Measurements from ENCODE around the gene RHOBTB3.

Gene RHOBTB3

DNA sequence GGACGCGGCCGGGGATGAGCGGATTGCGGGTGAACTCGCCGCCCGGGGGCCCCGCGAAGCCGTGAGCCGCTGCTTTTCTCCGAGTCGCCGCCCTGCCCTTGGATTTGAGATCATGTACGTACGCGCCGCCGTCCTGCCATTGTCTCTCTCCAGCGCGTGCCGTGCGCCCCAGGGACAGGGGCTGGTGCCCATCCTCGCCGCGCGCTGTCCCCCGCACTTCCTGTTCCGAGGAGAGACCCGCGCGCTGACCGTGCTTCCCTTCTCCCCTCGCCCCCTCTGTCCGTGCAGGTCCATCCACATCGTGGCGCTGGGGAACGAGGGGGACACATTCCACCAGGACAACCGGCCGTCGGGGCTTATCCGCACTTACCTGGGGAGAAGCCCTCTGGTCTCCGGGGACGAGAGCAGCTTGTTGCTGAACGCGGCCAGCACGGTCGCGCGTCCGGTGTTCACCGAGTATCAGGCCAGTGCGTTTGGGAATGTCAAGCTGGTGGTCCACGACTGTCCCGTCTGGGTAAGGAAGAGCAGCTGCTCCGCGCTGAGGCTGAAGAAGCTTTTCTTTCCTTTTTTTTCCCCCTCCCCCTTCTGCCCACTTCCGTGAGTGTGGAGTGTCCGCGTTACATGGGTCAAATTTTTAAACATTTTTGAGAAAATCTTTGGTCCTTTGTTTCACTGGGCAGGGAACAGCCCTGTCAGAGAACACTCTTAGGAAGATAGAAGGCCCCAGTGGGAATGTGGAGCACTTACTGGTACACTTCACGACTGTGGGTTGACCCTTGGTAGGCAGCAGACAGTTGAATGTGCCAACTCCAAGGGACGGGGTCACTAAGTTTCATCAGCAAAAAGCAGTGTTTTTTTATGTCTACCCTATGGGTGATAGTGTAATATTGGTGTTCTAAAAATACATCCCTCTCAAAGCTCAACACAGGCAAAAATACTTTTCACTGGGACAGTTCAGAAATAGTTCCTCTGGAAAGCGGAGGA is 727 bp downstream of the RHOBTB3 start:
- DNase-seq (ENCODE audit: low read depth): peak; percentile 4

DNA sequence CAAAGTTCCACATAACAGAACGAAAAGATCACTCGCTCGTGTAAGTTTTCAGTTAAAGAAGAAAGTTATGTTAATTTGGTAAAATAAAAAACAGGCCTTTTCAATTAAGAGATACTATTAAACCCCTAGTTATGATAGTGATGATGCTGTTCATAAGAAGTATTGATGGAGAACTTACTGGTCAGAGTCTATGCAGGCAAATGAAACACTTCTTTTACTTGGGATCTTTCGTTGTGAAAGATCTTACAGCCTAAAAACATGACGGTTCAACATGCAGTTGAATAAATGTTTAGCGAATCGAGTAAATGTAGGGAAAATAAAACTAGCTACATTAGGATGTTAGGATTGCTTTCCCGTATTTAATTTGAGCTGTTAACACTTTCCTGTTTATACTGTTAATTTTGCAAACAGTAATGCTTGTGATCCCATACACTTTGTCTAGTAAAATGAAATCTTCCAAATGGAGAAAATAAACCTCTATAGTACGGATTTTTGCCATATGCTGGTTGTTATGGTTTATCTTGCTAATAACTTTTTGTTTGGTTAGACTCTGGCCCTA is 2.0 kb downstream of the RHOBTB3 start:
- DNase-seq (ENCODE audit: low read depth): no peak

DNA sequence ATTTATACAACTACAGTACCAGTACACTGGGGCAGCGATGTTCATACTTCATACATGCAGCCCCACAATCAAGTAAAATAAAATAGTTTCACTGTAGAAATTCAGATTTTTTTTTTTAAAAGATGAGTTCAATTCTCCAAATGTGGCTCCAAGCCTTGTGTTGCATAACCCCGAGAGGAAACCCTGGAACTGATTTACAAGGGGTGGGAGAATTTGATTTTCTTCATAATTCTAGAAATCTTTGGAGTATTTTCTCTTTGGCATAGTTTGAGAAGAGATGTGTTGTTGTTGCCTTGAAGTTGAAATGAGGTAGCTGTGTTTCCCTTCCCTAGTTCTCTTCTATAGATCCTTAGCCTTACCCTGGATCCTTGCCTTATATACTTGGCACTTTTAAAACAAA is 3.1 kb downstream of the RHOBTB3 start:
- no peak for DNase-seq (ENCODE audit: low read depth)

DNA sequence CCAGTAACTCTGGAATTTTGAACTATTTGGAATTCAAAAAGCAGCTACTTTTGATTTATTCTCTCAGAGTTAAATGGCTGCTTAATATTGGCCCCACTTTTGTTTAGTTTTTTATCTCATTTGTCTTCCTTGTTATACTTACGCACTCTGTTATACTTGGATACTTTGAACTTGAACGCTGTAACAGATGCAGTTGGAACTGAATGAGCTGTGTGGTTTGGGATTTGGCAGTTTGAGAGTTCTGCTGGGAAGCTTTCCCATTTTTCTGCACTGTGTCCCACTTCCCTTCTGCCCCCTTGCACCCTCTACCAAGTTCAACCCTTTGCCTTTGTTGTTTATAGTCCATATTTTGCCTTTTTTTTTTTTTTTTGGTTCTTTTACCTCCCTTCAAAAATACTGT is 3.8 kb downstream of the RHOBTB3 start:
- no peak for DNase-seq (ENCODE audit: low read depth)

DNA sequence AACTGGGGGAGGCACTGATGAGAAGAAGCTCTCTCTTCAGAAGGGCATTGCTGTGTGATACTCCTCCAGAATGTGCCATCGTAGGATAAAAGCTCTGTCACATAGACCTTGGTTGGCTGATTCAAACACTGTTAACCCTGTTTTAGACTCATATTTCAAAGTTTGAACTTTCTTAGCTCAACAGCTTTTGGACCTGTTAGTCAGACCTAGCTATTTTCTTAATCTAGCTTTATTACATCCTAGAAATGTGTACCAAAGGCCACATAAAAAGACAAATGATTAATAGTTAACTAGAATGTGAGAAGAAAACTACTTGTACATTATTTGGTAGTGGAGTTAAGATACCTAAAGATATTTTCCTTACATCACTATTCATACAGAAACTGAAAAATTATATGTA is 4.3 kb downstream of the RHOBTB3 start:
- no peak for DNase-seq (ENCODE audit: low read depth)

DNA sequence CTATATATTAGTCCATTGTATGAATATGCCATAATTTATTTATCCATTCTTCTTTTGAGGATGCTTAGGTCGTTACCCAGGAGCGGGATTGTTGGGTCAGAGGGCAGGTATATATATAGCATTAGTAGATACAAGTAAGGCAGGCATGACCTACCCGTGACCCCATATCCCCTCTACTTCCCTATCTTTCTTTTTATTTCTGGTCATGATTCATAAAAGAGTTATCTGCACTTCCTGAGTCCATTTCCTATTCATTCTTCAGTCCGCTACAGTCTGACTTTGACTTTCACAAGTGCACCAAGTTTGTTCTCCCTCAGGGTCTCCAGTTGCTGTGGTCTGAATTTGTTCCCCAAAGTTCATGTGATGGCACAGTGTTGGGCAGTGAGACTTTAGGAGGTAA is 6.9 kb downstream of the RHOBTB3 start:
- DNase-seq (ENCODE audit: low read depth): no peak

DNA sequence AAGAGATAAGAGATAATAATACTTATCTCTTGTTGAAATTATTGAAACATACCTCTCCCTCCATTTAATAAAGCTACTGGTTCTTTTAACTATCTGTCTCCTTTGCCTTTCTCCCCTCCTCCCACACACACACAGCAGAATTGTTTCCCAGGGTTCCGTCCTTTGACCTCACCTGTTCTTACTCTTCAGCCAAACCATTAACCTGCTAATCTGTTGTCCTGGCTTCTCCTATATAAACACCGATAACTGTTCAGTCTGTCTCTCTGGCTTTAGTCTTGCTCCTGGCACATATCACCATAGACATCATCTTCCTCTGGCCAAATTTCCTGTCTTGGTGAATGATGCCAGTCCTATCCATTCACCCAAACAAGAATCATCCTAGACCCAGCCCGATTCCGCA is 7.7 kb downstream of the RHOBTB3 start:
- no peak for DNase-seq (ENCODE audit: low read depth)

DNA sequence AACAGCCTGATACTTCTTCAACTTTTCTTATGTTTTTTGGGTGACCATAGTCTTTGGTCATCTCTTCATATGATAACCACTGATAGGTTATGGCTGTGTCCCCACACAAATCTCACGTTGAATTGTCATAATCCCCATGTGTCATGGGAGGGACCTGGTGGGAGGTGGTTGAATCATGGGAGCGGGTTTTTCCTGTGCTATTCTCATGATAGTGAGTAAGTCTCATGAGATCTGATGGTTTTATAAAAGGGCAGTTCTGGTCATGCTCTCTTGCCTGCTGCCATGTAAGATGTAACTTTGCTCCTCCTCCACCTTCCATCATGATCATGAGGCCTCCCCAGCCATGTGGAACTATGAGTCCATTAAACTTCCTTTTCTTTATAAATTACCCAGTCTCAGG is 8.7 kb downstream of the RHOBTB3 start:
- DNase-seq (ENCODE audit: low read depth): no peak

DNA sequence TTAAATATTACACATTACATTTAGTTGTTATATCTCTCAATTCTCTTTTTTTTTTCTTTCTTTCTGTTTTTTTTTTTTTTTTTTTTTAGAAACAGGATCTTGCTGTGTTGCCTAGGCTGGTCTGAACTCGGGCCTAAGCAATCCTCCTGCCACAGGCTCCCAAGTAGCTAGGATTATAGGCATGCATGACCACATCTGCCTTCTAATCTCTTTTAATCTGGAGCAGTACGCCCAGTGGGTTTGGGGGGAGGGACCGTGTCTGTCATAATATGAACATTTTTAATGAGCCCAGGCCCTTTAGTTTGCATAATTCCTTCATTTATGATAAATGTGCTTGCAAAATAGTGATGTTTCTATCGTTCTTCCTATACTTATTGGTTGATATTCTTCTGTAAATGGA is 10.3 kb downstream of the RHOBTB3 start:
- DNase-seq (ENCODE audit: low read depth): no peak

DNA sequence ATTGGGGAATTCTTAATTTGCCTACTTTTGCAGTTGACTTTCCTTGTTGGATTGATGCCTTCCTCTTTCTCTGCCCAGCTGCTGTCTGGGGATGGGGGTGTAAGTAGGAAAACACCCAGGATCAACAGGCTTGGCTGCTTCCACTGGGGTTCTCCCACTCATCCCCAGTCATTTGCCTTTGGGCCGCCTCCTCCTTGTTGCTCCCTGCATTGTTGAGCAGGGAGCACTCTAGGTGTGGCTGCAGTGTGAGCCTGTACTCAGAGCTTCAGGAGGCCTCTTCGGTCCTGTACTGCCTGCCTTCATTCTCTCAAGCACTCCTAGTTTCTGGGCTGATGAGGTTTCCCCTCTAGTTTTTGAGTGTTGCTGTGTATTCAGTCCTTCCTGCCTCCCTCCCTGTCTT is 12.1 kb downstream of the RHOBTB3 start:
- DNase-seq (ENCODE audit: low read depth): no peak

DNA sequence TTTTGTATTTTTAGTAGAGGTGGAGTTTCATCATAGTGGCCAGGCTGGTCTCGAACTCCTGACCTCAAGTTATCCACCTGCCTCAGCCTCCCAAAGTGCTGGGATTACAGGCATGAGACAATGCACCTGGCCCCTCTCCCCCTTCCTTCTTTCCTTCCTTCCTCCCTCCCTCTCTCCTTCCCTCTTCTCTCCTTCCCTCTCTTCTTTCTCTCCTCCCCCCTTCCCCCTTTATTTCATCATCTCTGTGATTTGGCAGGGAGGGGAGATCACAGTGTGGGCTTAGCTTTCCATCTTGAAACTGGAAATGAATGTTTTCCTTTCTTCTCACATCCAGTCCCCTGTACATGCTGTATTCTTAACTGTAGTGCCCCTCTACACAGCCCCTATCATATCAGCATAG is 12.7 kb downstream of the RHOBTB3 start:
- DNase-seq (ENCODE audit: low read depth): no peak

DNA sequence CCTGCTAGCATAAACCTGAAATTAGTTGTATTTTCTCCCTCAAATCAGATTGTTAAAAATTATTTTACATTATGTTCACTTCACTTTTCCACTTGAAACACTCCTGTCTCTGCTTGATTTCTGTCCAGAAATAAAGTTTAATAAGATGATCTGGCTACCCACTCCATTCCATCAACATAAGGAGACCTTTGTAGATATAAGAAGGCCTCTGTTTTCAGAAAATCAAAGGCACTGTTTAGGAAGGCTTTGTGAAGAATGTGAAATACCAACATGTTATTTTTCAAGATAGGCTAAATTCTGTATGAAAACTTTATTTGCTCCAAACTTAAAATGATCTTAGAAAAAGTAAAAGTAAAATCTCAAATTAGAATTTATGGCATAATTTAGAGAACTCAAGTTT is 15.1 kb downstream of the RHOBTB3 start:
- DNase-seq (ENCODE audit: low read depth): no peak

DNA sequence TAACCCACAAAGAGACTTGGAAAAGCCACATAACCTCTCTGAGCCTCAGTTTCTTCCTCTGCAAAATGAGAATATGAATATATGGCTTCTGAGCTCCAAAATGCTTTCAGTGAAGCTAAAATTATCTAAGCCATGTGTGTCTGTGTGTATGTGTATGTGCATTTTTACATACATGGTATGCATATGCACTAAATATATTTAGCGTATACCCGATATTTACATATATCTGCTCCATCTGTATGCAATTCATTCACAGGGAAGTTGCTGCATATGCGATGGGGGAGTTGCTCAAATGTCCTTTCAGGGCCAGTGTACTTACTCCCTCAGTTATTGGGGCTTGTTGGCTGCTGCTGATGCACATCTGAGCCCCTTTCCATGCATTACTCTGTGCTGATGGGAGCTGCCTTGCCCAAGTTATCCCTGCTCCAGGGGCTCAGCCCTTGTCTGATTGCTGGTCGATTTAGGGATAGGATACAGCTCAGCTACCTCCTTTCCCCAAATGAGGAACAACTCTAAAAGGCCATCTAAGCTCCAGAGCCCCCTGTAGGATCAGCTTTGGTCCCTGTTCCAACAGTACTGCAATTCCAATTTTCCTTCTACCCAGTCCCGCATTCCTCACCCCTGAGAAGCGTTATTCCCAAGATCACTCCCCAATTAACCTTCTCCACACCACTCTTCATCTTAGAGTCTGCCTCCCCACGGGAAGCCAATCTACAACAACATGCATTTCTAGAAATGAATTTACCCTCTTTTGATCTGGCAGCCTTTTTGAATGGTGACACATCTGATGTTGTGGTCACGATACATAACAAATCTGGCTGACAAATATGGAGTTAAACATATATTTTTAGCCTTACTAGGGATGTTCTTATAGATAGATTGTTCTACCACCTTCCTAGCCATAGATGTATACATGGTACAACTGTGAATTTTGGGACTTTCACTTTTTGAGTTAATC is 15.9 kb downstream of the RHOBTB3 start:
- DNase-seq (ENCODE audit: low read depth): no peak

DNA sequence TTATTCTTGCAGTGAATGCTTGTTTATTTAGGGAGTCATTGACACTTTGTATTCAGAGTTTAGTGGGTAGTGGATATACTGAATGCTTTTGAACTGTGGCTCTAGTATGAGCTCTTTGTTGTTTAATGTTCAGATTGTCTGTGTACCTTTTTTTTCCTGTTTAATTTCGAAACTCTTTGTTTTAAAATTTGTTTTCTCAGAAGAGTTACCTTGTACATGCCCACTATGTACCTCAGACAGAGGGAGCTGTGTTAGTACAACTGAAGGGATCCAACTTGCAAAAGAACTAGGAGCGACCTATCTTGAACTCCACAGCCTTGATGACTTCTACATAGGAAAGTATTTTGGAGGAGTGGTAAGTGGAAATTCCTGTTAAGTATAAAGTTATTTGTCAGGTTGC is 17.0 kb downstream of the RHOBTB3 start:
- no peak for DNase-seq (ENCODE audit: low read depth)

DNA sequence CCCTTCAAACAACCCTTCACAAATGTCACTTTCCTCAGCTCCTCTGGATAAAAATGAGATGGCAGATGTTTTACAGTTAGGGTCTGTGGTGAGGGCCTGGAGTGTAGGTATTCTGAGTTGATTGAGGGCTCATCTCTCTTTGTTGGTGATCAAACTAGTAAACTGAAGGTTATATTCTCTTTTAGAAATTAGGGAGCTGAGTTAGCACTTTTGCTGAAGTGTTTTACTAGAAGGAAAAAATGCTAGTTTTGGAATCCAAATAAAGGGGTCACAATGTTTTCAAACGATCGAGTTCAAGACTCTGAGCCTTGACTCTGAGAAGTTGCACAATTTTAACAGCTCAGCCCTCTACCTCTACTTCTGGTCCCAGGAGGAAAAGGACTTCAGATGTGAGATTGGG is 23.4 kb downstream of the RHOBTB3 start:
- DNase-seq (ENCODE audit: low read depth): no peak

DNA sequence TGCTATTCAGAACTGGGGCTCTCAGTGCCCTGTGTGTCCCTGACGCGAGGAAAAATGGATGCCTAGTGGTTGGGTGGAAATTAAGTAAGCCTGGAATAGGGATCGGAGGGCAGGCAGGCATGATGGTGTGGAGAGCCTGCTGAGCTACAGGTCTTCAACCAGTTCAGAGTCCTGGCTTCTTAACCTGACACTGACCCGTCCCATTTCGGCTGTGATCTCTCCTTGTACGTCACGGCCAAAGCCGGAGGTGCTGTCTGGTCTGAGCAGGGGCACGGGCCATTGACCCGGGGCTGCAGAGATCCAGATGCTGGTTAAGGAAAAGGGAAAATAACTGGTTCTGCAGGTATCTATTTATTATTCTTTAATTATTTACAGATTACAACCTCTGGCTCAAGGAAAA is 27.9 kb downstream of the RHOBTB3 start:
- DNase-seq (ENCODE audit: low read depth): no peak

DNA sequence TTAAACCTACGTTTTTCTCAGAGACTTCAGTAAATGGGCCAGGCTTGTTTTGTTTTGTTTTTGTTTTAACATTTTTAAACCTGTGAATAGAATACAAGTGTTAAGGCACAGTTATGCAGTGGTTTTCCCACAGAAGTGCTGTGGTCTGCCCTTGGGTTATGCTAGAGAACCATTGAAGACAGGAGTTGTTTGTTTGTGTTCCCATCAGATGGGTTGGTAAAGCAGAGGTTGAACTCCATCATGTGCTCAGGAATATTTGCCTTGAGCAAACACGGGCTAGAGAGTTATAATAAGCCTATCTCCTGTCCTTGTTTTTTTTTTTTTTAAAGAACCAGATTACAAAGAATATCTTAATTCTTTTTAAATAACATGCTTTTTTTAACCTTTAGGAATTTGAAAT is 28.5 kb downstream of the RHOBTB3 start:
- no peak for DNase-seq (ENCODE audit: low read depth)

DNA sequence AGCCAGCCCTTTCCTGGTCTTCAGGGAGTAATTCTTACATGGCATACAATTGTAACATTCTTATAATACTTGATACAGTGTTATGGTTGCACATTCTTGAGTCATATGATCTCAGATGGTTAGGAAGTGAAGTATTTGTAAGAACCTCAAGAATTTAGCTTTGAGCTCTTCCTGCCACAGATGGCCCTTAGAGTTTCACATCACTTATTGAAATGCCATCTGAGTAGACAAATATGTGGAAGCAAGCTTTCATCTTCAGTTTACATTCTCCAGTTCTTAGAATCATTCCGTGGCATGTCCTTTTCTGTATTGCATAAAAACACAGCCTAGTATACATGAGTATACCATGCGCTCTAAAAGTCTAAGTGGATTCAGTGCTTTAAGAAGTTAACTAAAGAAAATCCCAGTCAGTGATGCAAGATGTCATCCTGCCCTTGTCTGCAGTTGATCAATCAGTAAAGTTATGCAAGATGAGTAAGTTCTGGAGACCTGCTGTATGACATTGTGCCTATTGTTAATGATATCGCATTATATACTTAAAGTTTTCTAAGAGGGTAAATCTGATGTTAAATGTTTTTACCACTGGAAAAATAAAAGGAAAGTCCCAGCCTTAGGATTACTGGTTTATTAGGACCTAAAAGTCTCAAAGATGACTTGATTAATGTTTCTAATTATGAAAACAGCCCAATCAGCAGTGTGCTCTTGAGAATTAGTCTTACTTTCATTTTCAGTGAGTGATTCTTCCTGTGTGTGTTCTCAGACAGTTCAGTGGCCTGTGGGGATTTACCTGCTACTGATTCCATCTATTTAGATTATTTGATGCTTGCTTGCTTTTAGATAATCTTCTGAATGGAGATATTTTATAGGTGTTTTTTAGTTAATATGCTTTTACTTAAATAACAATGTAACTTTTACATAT is 29.4 kb downstream of the RHOBTB3 start:
- no peak for DNase-seq (ENCODE audit: low read depth)

DNA sequence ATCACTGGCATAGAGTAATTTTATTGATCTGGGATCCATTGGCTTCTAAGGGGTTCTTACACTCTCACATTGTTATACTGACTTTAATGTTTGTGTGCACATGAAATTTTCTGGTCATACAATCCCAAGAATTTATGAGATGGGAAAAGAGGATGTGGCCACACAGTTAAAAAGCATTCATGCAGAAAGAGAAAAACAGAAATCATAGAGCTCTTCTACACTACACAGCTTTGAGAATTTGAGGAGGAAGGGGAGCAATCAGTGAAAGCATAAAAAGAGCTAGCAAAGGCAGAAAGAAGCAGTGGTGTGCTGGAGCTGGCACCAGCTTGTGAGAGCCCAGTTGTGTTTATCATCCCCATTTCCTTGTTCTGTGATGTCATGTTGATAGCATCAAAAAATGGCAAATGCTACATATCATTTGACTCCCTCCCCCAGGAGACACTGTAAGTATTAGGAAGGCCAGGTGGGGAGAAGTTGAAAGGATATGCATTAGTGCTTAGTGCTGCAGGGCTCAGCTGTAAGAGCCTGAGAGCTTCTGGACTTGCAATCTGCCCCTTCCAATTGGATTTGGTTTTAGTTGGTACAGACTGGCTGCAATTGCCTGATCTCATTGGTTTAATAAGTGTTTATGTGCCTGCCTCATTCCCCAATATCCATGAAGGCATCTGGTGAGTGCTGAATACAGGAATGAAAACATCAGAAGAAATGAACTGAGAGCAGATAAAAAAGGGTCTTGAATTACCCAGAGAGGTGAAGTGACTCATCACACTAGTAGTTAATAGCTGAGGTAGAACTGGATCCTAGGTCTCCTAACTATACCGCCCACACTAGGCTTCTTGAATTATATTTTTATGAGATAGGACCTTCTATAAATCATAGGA is 30.9 kb downstream of the RHOBTB3 start:
- DNase-seq (ENCODE audit: low read depth): no peak

DNA sequence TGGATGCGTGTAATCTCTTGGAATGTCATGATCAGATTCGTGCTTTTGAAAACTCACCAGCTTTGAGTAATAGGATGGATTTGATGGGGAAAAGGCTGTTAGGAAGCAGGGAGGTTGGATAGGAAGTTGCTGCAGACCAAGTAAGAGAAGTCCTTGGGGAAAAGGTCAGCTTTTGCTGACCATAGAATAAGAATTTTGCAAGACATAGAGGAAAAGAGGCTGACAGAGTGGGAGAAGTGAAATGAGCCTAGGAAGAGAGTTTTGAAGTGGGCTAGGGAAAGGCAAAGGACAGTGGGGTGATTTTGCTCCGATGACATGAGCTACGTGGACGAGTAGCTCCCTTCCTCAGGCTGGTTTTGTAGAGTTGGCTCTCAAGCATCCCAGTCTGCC is 31.5 kb downstream of the RHOBTB3 start:
- no peak for DNase-seq (ENCODE audit: low read depth)

DNA sequence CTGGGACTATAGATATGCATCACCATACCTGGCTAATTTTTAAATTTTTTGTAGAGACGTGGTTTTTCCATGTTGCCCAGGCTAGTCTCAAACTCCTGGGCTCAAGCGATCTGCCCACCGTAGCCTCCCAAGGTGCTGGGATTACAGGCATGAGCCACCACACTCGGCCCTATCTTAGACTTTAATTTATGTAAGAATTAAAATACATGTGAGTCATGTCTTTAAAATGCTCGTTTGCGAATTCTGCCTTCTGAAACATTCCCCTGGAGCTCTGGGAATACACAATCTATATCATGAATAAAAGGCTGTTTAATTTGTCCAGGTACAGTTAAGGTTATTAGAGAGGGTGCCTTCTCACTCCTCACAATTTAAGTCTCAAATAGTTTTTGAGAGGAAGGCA is 32.8 kb downstream of the RHOBTB3 start:
- no peak for DNase-seq (ENCODE audit: low read depth)
